NCI-H460 (cell line): ENCODE measurements around the gene MRFAP1. TPM values are rescaled to one million over a fixed set of nuclear protein-coding genes. Genes with fewer than 3 reads are reported as not detected.

ENCODE experiments used
- DNase-seq: peaks from one replicate; pipeline ENCODE4 v3.0.0-alpha.2; 2016; ENCODE audit warnings: low read depth; ENCODE audit errors: extremely low read depth
- polyA plus RNA-seq: library from polyadenylated mRNA; depleted of rRNA; stranded (reverse); fragments of >200 nt; gene quantifications from 2 replicates; pipeline ENCODE4 v1.2.3, GENCODE V29; 2014; cell fraction: nucleus; rRNA removed
- total RNA-seq: library from RNA; depleted of rRNA; stranded (reverse); fragments of >200 nt; shearing (Covaris generic); gene quantifications from 2 replicates; pipeline ENCODE4 v1.2.3, GENCODE V29; 2014; rRNA removed

MRFAP1 gene
- 64.5 and 96.1 TPM in 2 replicates for total RNA-seq
- 60.8 and 81.5 TPM in 2 replicates for polyA plus RNA-seq

GRCh38 chr4:6640292-6641163, at the start of gene MRFAP1:
Gene MRFAP1, plus strand, starts transcription at chr4:6640685. Its CDS starts 178 bp downstream, at chr4:6640863.
- DNase-seq: peak; percentile 74

GRCh38 chr4:6591313-6591712, 49.2 kb upstream of the MRFAP1 start:
- no peak for DNase-seq

GRCh38 chr4:6591781-6592180, 48.7 kb upstream of the MRFAP1 start:
- no peak for DNase-seq

GRCh38 chr4:6592804-6593563, 47.5 kb upstream of the MRFAP1 start:
- DNase-seq: no peak

- no peak for DNase-seq
These were observed 46.1 kb upstream of the MRFAP1 start for GRCh38 chr4:6594341-6594740.

GRCh38 chr4:6594826-6595355, 45.6 kb upstream of the MRFAP1 start:
- DNase-seq: no peak

- DNase-seq: no peak
These were observed 44.5 kb upstream of the MRFAP1 start for GRCh38 chr4:6595897-6596537.

- DNase-seq: no peak
These were observed 43.5 kb upstream of the MRFAP1 start for GRCh38 chr4:6596948-6597347.

- no peak for DNase-seq
These were observed 42.4 kb upstream of the MRFAP1 start for GRCh38 chr4:6598127-6598526.

- DNase-seq: no peak
These were observed 41.8 kb upstream of the MRFAP1 start for GRCh38 chr4:6598641-6599040.

GRCh38 chr4:6601661-6602250, 38.7 kb upstream of the MRFAP1 start:
- DNase-seq: no peak

- no peak for DNase-seq
These were observed 38.2 kb upstream of the MRFAP1 start for GRCh38 chr4:6602289-6602688.

- DNase-seq: no peak
These were observed 37.4 kb upstream of the MRFAP1 start for GRCh38 chr4:6603128-6603527.

- DNase-seq: no peak
These were observed 35.4 kb upstream of the MRFAP1 start for GRCh38 chr4:6605114-6605513.

- DNase-seq: no peak
These were observed 34.9 kb upstream of the MRFAP1 start for GRCh38 chr4:6605605-6606004.

- no peak for DNase-seq
These were observed 33.8 kb upstream of the MRFAP1 start for GRCh38 chr4:6606465-6607235.

- no peak for DNase-seq
These were observed 33.0 kb upstream of the MRFAP1 start for GRCh38 chr4:6607368-6608055.

GRCh38 chr4:6608758-6609414, 31.6 kb upstream of the MRFAP1 start:
- no peak for DNase-seq
